ENCODE results near the gene PCDHA5.
"Not testable (repeated sequence)": the region's sequence is repeated elsewhere in the genome, so short reads cannot be mapped to it uniquely, and the experiment has no call there.

The PCDHA5 gene

GRCh38 chr5:140823475-140823874, 2.1 kb downstream of the PCDHA5 start:
- no peak for DNase-seq (ENCODE audit: low spot score)

- DNase-seq (ENCODE audit: low spot score) = no peak
These were observed 6.4 kb downstream of the PCDHA5 start, which contains the start of gene PCDHA6 for GRCh38 chr5:140827704-140828361. Gene PCDHA6, plus strand, starts transcription at chr5:140827960. Its CDS starts 132 bp downstream, at chr5:140828092.

GRCh38 chr5:140828362-140828737, 6.9 kb downstream of the PCDHA5 start:
- DNase-seq (ENCODE audit: low spot score) = no peak

GRCh38 chr5:140829511-140830501, 8.4 kb downstream of the PCDHA5 start:
- not testable (repeated sequence) for DNase-seq (ENCODE audit: low spot score)

- DNase-seq (ENCODE audit: low spot score) = no peak
These were observed 12.6 kb downstream of the PCDHA5 start, which contains the start of gene PCDHA7 for GRCh38 chr5:140833993-140834392. Gene PCDHA7, plus strand, starts transcription at chr5:140834269. Its CDS starts 115 bp downstream, at chr5:140834384.

GRCh38 chr5:140834439-140835008, 13.1 kb downstream of the PCDHA5 start:
- DNase-seq (ENCODE audit: low spot score) = not testable (repeated sequence)

- no peak for DNase-seq (ENCODE audit: low spot score)
These were observed 14.5 kb downstream of the PCDHA5 start for GRCh38 chr5:140835622-140836510.

- peak; percentile 1 for DNase-seq (ENCODE audit: low spot score)
These were observed 19.9 kb downstream of the PCDHA5 start, which contains the start of gene PCDHA8 for GRCh38 chr5:140840978-140841962. Gene PCDHA8, plus strand, starts transcription at chr5:140841187. Its CDS starts 135 bp downstream, at chr5:140841322.

GRCh38 chr5:140842798-140843733, 21.7 kb downstream of the PCDHA5 start:
- DNase-seq (ENCODE audit: low spot score) = no peak

- not testable (repeated sequence) for DNase-seq (ENCODE audit: low spot score)
These were observed 27.0 kb downstream of the PCDHA5 start, which contains the start of gene PCDHA9 for GRCh38 chr5:140848139-140849102. Gene PCDHA9, plus strand, starts transcription at chr5:140848382. Its CDS starts 114 bp downstream, at chr5:140848496.

GRCh38 chr5:140849831-140850634, 28.6 kb downstream of the PCDHA5 start:
- not testable (repeated sequence) for DNase-seq (ENCODE audit: low spot score)

GRCh38 chr5:140855772-140856674, 34.6 kb downstream of the PCDHA5 start, which contains the start of gene PCDHA10:
Gene PCDHA10, plus strand, starts transcription at chr5:140855897. Its CDS starts 152 bp downstream, at chr5:140856049.
- no peak for DNase-seq (ENCODE audit: low spot score)

GRCh38 chr5:140857177-140857986, 36.0 kb downstream of the PCDHA5 start:
- DNase-seq (ENCODE audit: low spot score) = no peak

- DNase-seq (ENCODE audit: low spot score) = no peak
These were observed 36.5 kb downstream of the PCDHA5 start for GRCh38 chr5:140857987-140858240.
